Measurements from ENCODE around the gene ZNF346.

ZNF346 gene

DNA sequence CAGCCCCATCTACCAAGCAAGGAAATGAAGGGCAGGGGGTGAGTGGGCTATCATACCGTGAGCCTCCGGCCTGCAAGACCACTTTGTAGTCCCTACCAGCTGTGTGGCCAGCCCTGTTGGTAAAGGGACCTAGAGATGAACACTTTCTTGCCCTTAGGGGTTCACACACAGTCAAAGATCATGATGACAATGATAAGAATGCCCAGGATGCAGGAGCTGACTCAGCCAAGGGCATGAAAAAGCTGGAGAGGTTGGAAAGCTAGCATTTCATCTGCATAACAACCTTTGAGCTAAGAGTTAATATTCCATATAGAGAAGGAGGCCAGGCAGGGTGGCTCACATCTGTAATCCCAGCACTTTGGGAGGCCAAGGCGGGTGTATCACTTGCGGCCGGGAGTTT, 45.0 kb downstream of the ZNF346 start:
- no peak for DNase-seq (ENCODE audit: low spot score)

DNA sequence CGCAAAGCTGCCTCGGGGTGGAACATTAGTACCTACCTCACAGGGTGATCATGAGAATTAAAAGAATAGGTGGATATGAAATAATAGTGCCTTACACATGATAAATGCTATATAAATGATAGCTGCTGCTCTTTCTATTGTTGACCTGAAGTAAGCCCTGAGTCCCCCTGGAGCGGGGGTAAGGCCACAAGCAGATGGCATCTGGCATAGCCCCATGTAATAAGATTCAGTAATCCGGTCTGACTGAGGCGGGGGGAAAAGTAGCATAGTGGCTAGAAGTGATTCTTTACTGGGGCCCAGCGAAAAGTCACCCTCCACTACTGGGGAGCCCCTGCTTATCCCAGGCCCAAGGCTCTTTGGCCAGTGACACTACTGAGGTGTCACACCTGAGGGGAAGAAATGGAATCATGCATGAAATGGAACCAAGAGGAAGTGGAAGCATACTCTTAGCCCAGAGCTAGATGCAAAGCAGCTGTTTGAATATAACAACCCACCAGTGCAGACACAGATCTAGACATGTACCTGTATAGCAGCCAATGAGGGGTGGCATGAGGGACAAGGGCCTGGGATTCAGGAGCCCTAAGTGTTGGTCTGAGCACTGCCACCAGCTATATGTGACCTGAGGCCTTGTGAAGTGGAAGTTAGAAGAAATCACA, 48.2 kb downstream of the ZNF346 start:
- DNase-seq (ENCODE audit: low spot score): no peak

DNA sequence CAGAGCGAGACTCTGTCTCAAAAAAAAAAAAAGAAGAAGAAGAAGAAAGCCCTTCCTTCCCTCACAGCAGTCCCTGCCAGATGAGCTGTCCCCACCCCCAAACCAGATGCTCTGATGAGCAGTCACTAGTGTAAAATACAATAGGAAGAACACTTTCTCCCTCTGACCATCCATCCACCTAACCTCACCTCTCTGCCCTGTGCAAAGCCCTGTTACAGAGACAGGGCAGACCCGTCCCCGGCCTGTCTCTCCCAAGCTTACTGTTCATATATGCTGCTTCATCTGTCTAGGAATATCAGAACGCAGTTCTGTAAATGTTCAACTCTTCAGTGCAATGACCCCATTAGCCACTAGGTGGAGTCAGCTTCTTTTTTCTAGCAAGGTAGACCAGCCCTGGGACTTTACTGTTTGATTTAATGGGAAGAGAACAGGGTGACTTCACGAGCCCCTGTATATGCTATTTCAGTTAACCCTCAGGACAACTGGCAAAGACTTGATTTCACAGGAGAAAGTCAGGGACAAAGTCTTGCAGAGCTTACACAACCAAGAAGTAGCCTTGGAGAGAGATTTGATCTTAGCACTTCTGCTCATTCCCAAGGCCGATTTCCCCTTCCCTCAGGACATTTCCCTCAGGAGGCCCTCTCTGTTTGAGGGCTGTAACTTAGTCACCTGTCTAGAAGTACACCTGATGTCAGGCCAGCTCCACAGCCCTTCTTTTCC, 49.3 kb downstream of the ZNF346 start:
- peak; percentile 78 for DNase-seq (ENCODE audit: low spot score)

DNA sequence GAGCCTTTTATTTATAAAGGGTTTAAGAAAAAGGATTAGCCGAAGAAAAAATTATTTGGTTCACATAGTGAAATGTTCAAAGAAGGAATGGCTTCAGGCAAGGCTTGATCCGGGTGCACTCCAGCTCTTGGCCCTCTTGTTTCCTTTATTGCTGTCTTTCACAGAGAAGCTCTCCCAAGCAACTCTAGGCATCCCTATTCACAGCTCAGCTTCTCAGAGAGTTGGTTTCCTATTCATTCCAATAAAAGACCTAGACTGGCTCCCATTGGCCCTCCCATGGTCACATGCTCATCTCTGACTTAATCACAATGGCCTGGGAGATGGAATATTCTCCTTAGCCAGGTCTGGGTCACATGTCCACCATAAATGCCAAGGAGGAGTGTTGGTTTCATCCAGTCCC, 54.8 kb downstream of the ZNF346 start:
- DNase-seq (ENCODE audit: low spot score): no peak

DNA sequence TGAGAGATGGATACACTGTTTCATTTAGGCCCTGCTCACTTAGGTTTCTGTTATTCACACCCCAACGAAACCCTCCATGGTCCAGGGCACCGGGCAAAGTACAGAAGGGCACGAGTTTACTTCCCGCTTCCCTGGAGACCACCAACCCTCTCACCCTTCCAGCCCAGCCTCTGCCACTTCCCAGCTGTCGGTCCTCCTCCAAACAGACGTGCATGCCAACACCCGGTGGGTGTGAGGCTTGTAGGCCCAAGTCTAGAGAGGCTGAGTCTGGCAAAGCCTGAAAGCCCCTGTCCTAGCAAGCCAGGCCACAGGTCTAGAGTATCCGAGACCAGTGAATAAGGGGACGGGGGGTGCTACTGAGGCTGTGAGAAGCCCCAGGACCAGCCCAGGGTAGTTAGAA, 57.1 kb downstream of the ZNF346 start:
- DNase-seq (ENCODE audit: low spot score): no peak

DNA sequence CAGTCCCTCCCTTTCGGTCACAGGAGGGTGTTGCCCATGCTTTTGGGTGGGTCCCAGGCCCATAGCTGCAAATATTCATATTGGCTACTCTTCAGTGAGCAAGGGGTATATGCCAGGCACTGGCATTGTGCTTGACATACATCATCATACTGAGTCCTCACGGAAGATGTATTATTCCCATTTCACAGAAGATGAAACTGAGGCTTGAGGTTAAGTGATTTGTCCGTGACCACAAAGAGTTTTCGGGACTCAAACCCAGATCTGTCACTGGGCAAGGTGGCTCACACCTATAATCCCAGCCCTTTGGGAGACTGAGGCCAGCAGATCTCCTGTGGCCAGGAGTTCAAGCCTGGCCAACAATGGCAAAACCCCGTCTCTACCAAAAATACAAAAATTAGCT, 57.8 kb downstream of the ZNF346 start:
- no peak for DNase-seq (ENCODE audit: low spot score)

DNA sequence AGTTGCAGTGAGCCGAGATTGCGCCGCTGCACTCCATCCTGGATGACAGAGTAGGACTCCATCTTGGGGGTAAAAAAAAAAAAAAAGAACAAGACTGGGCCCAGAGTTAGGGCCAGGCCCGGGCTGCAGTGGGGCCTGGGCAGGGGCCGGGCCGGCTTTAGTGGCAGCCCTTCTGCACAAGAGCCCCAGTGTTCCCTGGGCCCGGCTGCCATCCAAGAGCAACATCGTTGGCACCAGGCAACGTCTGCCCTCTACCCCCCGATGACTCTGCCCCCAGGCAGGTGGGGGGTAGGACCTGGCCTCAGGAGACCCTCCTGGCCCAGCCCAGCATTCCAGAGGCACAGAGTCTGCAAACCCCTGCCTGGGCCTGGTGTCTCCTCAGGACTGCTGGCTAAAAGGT, 59.4 kb downstream of the ZNF346 start:
- DNase-seq (ENCODE audit: low spot score): no peak

DNA sequence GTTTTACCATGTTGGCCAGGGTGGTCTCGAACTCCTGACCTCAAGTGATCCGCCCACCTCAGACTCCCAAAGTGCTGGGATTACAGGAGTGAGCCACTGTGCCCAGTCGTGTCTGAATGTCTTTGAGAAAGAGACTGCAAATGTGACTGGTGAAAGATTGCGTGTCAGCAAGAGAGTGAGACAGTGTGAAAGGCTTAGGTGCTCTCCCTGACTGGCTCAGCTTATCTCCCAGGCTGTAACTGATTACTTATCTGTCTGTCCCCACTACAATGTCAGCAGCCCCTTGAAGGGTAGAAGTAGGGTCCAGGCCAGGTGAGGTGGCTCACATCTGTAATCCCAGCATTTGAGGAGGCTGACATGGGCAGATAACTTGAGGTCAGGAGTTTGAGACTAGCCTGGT, 60.9 kb downstream of the ZNF346 start:
- DNase-seq (ENCODE audit: low spot score): no peak

DNA sequence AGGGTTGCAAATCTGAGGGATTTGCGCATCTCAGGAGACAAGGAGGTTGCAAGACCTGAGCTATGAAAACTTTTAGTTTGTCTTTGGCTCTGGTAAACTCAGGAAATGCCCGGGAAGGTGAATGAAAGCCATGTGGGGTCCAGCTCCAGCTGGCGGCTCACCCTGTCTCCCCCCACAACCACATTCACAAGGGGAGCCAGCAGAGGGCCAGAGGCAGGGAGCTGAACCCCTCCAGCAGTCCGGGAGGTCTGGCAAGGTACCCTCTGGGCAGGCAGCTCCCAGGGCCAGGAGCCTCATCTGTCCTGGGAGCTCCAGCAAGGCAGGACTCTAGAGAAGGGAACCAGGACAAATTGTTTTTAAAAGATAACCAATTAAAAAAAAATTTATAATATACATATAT, 61.7 kb downstream of the ZNF346 start:
- DNase-seq (ENCODE audit: low spot score): no peak

DNA sequence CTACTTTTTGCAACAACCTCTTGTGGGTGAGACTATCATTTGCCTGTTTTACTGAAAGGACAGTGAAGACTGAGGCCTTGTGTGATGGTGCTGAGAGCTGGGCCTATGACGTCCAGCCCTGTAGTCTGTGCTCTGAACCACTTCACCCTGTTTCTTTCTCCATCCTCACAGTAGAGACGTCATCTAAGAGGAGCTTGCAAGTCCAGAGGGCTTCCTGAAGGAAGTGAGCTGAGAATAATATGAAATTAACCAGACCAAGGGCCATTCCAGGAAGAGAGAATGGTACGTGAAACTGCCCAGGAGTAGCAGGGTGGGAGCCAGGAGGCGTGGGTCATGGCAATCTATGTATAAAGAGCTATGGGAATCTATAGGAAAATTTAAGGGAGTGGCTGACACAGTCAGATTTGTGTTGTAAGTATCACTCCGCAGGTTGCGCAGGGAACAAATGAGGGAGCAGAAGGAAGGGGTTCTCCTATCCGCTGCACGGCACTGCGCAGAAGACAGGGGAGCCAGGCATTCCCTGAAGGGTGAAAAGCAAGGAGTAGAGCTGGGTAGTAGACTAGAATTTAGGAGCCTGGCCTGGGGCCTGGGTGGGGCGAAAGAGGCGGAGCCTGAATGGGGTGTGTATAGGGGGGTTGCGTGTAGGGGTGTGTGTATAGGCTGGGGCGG, 63.6 kb downstream of the ZNF346 start:
- no peak for DNase-seq (ENCODE audit: low spot score)

DNA sequence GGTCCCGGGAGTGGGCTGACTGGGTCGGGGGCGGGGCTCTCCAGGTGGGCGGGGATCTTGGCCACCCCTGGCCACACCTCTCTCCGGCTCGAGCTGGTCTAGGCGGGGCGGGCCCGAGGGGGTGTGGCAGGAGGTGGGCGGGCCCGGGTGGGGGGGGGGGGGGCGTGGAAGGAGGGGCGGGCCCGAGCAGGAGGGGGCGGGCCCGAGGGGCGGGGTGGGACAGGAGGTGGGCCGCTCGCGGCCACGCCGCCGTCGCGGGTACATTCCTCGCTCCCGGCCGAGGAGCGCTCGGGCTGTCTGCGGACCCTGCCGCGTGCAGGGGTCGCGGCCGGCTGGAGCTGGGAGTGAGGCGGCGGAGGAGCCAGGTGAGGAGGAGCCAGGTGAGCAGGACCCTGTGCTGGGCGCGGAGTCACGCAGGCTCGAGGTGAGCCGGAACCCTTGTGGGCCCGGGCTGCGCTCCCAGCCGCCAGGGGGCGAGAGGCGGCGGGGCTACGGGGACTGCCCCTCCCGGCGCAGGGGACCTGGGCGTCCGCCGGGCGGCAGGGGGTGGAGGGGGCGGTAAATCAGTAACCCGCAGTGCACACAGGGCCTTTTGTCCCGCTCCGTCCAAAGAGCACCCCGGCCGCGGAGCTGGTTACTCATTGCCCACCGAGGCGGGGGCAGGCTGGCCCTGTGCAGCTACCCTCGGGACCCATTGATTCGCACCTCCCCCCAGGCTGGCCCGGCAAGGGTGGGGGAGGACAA, 64.3 kb downstream of the ZNF346 start, which contains the start of gene FGFR4:
FGFR4 (plus strand) TSS at position 262 of the 744 bp plus-strand sequence. CDS start 2,688 bp downstream, outside the sequence.
- peak; percentile 95 for DNase-seq (ENCODE audit: low spot score)

DNA sequence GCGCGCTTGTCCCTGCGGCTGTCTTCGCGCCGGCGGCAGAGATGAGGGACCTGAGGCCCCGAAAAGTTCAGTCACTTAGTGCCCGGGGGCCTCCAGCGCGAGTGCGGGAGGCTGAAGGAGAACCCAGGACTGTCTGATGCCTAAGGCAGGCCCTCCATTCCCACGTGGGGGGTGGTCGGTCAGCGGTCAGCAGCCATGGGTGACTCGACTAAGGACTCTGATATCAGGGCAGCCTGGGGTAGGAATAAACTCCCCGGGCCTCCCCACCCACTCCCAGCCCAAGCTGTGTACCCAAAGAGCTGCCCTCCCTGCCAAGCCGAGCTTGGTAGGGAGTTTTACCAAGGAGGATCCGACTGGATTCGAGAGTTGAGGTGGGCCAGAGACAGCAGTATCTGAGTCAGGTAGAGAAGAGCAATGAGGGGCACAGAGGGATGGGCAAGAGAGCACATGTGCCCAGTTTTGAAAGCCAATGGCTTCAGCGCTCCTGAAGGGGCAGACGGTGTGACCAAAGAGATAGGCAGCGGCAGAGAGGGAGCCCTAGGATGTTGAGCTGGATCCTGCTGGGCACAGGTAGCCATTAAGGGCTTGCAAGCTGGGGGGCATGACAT, 65.0 kb downstream of the ZNF346 start:
- DNase-seq (ENCODE audit: low spot score): no peak

DNA sequence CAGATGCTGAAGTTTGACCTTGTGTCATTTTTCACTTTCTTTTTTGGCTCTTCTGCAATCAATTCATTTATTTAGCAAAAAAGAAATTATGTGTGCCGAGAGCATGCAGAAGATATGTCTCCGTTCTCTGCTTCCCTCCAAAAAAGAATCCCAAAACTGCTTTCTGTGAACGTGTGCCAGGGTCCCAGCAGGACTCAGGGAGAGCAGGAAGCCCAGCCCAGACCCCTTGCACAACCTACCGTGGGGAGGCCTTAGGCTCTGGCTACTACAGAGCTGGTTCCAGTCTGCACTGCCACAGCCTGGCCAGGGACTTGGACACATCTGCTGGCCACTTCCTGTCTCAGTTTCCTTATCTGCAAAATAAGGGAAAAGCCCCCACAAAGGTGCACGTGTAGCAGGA, 66.6 kb downstream of the ZNF346 start:
- no peak for DNase-seq (ENCODE audit: low spot score)

DNA sequence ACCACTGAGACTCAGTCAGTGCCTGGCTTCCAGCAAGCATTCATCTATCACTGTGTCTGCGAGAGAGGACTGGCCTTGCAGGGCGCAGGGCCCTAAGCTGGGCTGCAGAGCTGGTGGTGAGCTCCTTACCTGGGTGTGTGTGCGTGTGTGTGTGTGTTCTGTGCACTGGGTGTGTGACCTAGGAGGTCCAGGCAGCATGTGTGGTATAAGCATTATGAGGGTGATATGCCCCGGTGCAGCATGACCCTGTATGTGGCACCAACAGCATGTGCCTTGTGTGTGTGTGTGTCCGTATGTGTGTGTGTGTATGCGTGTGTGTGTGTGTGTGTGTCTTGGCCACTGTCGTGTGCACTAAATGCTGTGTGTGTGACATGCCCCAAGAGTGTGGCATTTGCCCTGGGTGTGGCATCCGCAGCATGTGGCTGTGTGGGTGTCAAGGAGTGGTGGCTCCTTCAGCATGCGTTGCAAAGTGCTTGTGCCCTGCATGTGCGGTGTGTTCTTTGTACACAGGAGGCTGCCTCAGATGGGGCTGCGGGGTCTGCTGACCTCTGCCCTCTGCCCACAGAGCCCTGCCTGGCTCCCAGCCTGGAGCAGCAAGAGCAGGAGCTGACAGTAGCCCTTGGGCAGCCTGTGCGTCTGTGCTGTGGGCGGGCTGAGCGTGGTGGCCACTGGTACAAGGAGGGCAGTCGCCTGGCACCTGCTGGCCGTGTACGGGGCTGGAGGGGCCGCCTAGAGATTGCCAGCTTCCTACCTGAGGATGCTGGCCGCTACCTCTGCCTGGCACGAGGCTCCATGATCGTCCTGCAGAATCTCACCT, 67.5 kb downstream of the ZNF346 start:
- no peak for DNase-seq (ENCODE audit: low spot score)

DNA sequence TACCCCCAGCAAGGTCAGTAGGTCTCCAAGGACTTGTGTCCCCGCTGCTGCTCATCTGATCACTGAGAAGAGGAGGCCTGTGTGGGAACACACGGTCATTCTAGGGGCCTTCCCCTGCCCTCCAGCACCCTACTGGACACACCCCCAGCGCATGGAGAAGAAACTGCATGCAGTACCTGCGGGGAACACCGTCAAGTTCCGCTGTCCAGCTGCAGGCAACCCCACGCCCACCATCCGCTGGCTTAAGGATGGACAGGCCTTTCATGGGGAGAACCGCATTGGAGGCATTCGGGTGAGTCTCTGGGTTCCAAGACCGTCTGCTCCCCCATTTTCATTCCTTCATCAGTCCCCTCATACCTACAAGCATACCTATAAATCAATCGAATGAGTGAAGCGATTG, 68.3 kb downstream of the ZNF346 start:
- DNase-seq (ENCODE audit: low spot score): no peak

DNA sequence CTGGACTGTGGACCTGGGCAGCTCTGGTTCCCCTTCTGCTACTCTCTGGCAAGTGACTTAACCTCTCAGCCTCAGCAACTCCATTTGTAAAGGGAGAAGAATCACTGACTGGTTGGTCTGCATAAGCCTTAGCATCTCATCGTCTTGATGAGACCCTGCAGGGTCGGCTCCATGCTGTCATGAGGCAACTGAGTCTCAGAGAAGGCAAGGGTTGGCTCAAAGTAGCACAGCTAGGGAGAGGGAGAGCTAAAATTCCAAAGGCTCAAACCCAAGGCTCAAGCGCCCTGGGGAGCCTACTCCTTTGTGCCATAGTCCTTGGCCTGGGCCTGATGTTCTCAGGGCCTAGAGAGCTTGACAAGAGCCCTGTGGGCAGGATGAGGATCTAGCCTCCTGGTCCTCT, 68.7 kb downstream of the ZNF346 start:
- DNase-seq (ENCODE audit: low spot score): no peak

DNA sequence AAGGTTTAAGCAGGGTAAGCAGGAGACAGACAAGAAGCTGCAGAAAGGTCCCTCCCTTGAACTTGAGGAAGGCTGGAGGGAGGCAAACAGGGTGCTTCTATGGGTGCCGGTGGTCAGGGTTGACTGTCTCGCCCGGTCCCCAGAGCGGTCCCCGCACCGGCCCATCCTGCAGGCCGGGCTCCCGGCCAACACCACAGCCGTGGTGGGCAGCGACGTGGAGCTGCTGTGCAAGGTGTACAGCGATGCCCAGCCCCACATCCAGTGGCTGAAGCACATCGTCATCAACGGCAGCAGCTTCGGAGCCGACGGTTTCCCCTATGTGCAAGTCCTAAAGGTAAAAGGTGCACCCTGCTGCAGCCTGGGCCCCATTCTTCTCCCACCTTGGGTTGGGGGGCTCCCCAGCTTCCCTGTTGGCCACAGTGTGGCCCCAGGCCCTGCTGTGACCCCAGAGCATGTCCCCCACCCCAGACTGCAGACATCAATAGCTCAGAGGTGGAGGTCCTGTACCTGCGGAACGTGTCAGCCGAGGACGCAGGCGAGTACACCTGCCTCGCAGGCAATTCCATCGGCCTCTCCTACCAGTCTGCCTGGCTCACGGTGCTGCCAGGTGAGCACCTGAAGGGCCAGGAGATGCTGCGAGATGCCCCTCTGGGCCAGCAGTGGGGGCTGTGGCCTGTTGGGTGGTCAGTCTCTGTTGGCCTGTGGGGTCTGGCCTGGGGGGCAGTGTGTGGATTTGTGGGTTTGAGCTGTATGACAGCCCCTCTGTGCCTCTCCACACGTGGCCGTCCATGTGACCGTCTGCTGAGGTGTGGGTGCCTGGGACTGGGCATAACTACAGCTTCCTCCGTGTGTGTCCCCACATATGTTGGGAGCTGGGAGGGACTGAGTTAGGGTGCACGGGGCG, 69.9 kb downstream of the ZNF346 start:
- DNase-seq (ENCODE audit: low spot score): no peak

DNA sequence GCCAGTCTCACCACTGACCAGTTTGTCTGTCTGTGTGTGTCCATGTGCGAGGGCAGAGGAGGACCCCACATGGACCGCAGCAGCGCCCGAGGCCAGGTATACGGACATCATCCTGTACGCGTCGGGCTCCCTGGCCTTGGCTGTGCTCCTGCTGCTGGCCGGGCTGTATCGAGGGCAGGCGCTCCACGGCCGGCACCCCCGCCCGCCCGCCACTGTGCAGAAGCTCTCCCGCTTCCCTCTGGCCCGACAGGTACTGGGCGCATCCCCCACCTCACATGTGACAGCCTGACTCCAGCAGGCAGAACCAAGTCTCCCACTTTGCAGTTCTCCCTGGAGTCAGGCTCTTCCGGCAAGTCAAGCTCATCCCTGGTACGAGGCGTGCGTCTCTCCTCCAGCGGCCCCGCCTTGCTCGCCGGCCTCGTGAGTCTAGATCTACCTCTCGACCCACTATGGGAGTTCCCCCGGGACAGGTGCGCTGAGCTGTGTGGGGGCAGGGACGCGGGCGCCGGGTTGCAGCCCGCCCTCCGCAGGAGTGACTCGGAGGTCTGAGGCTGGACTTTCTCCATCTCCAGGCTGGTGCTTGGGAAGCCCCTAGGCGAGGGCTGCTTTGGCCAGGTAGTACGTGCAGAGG, 70.7 kb downstream of the ZNF346 start:
- DNase-seq (ENCODE audit: low spot score): no peak

DNA sequence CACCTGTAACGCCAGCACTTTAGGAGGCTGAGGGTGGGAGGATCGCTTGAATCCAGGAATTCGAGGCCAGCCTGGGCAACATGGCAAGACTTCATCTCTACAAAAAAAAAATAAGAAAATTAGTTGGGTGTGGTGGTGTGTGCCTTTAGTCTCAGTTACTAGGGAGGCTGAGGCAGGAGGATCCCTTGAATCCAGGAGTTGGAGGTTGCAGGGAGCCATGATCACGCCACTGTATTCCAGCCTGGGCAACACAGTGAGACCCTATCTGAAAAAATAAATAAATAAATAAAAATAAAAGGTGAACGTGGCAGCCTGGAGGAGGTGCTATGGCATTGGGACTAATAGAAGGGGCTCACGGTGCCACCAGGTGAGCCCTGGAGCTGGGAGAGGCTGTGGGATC, 71.3 kb downstream of the ZNF346 start:
- no peak for DNase-seq (ENCODE audit: low spot score)
